ENCODE data around the gene IRF2.

The IRF2 gene

GRCh38 chr4:184446132-184446658 is 28.2 kb downstream of the IRF2 start:
- no peak overlapping the region for H3K4me3 ChIP-seq (ENCODE audit: low read depth, low read length)
- no peak for TF ChIP-seq CTCF (IDR thresholded peaks at IDR 0.05; ENCODE audit: borderline replicate concordance, insufficient read depth, low read depth, low read length)

DNA sequence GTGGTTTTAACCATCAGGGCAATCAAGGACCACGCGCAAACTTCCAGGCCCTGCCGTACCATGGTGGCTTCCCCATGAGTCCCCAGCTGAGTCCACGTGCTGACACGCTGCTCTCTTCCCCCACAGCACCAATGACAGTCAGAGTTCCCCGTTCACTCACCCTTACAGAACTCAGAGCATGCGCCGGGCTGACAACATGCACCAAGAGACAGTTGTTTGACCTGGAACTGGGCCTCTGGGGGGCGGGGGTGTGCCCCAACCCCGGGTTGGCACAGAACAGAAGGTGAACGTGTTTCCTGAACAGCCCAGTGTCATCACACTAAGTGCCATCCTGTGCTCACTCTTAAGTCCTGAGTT is 29.4 kb downstream of the IRF2 start:
- H3K4me3 ChIP-seq (ENCODE audit: low read depth, low read length) = no peak overlapping the region
- no peak for TF ChIP-seq CTCF (IDR thresholded peaks at IDR 0.05; ENCODE audit: borderline replicate concordance, insufficient read depth, low read depth, low read length)

DNA sequence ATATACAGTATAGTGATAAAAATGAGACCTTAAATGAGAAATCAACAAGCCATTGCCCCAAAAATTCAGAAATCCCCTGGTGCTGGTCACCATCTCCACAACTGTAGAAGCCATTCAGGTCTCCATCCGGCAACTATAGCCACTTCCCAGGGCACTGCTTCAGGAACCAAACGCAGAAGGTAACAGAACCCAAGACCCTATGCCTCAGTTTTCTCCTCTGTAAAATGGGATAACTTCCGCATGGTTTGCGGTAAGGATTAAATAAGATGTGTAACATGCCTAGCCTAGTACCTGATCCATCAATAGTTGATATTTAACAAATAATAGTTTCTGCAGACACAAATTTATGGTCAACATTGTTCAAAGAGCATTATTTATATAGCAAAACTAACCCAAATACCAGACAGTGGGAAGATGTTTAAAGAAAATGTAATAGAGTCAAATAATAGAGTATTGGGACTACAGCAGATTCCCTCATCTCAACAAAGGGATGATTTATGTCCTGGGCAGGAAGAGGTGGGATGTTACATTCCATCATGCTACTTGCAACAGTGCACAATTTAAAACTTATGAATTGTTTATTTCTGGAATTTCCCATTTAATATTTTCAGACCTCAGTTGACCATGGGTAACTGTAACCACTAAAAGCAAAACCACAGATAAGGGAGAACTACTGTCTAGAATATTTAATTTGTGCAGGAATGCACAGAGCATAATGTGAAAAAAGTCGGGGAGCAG is 30.0 kb downstream of the IRF2 start:
- TF ChIP-seq CTCF (IDR thresholded peaks at IDR 0.05; ENCODE audit: borderline replicate concordance, insufficient read depth, low read depth, low read length) = no peak
- H3K4me3 ChIP-seq (ENCODE audit: low read depth, low read length) = no peak overlapping the region

DNA sequence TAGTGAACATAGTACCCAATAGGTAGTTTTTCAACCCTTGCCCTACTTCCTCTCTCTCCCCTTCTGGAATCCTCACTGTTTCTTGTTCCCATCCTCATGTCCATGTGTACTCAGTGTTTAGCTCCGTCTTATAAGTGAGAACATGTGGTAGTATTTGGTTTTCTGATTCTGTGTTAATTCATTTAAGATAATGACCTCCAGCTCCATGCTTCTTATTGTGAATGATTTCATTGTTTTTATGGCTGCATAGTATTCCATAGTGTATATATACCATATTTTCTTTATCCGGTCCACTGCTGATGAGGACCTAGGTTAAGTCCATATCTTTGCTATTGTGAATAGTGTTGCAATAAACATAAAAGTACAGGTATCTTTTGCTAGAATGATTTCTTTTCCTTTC is 31.0 kb downstream of the IRF2 start:
- no peak for TF ChIP-seq CTCF (IDR thresholded peaks at IDR 0.05; ENCODE audit: borderline replicate concordance, insufficient read depth, low read depth, low read length)
- no peak overlapping the region for H3K4me3 ChIP-seq (ENCODE audit: low read depth, low read length)

DNA sequence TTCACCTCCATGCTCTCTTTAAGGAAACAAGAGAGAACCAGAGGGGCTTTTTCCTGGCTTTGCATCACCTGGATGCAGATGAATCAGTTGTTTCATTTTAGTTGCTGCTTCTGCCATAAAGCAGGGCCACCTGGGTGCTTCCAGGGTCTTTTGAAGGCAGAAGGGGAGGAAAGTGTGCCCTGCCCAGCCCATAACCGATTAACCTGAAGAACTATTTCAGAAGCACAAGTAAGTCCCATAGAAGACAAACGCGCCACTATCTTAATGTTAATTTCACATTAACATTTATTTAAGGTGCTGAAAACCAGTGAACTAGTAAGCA is 32.1 kb downstream of the IRF2 start:
- no peak overlapping the region for H3K4me3 ChIP-seq (ENCODE audit: low read depth, low read length)
- no peak for TF ChIP-seq CTCF (IDR thresholded peaks at IDR 0.05; ENCODE audit: borderline replicate concordance, insufficient read depth, low read depth, low read length)

- no peak overlapping the region for H3K4me3 ChIP-seq (ENCODE audit: low read depth, low read length)
- TF ChIP-seq CTCF (IDR thresholded peaks at IDR 0.05; ENCODE audit: borderline replicate concordance, insufficient read depth, low read depth, low read length) = no peak
Observed at GRCh38 chr4:184441461-184442313, 32.7 kb downstream of the IRF2 start.
